ENCODE results near the gene BCOR.

DNA sequence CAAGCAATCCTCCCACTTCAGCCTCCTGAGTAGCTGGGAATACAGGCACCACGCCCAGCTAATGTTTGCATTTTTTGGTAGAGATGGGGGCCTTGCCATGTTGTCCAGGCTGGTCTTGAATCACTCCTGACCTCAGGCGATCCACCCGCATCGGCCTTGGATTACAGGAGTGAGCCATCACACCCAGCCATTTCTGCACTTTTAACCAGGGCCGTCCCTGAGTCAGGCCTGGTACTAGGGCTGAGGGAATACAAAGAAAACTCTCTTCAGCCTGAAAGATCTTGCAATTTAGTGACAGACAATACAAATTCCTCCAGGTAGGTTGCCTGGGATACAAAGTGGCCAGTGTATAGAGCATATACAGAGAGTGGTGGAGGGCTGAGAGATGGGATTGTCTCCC, 65.8 kb downstream of the BCOR start:
- TF ChIP-seq EZH2 (IDR thresholded peaks at IDR 0.05; ENCODE audit: low read depth), result no peak
- TF ChIP-seq, protein P1, sequence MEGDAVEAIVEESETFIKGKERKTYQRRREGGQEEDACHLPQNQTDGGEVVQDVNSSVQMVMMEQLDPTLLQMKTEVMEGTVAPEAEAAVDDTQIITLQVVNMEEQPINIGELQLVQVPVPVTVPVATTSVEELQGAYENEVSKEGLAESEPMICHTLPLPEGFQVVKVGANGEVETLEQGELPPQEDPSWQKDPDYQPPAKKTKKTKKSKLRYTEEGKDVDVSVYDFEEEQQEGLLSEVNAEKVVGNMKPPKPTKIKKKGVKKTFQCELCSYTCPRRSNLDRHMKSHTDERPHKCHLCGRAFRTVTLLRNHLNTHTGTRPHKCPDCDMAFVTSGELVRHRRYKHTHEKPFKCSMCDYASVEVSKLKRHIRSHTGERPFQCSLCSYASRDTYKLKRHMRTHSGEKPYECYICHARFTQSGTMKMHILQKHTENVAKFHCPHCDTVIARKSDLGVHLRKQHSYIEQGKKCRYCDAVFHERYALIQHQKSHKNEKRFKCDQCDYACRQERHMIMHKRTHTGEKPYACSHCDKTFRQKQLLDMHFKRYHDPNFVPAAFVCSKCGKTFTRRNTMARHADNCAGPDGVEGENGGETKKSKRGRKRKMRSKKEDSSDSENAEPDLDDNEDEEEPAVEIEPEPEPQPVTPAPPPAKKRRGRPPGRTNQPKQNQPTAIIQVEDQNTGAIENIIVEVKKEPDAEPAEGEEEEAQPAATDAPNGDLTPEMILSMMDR (conservative IDR thresholded peaks at IDR 0.05), result no peak

All from PC-9 (cell line).